ENCODE data around the gene TUBB6. TPM values are rescaled to one million over a fixed set of nuclear protein-coding genes. Genes with fewer than 3 reads are reported as not detected.
A peak's percentile ranks its signal among the peaks of the same experiment; 100 is the strongest.

TUBB6 gene
- total and polyA plus RNA-seq, 2 experiments from 2014 or later = 148 to 329 TPM

GRCh38 chr18:12295389-12296086, 12.5 kb upstream of the TUBB6 start (continued):
- no peak for TF ChIP-seq REST (IDR thresholded peaks at IDR 0.05; ENCODE audit: unreplicated experiment)
- TF ChIP-seq CTCF (conservative IDR thresholded peaks at IDR 0.05; ENCODE audit: low read depth in 2 of 2) = no peak

- peaks cover 4% of the 10 kb centered on the region; the same call in 1 of the 3 replicates for H3K9me3 Mint-ChIP-seq
- Histone ChIP-seq H3K79me2 (replicated peaks; ENCODE audit: insufficient read depth) (no peaks in the 10 kb centered on the region), H3K4me1 (ENCODE audit: insufficient read depth) (peaks cover 8% of the 10 kb centered on the region), H3K36me3 (ENCODE audit: insufficient read depth) (no peaks in the 10 kb centered on the region), H3K9me2 (ENCODE audit: insufficient read depth) (no peaks in the 10 kb centered on the region), H3K4me2 (no peak overlapping the region), H4K20me1 (replicated peaks; ENCODE audit: insufficient read depth) (no peaks in the 10 kb centered on the region), H3K4me3 (no peak overlapping the region), H3K27ac (ENCODE audit: low read depth) (no peak overlapping the region), H3K27me3 (ENCODE audit: insufficient read depth) (no peaks in the 10 kb centered on the region), H3F3A (replicated peaks; ENCODE audit: low read depth) (no peaks in the 10 kb centered on the region; the same call in 1 of the 2 replicates), H2AFZ (peak overlapping the region; percentile 18; the same call in 1 of the 2 replicates)
- no peak for DNase-seq (ENCODE audit: low spot score)
- no peaks in the 10 kb centered on the region for H3K36me3 Mint-ChIP-seq (ENCODE audit: low read depth)
- ATAC-seq = no peak
- no peak overlapping the region for H3K4me3 Mint-ChIP-seq
- H3K27me3 Mint-ChIP-seq (ENCODE audit: insufficient read depth, low read depth, poor library complexity) = peaks cover 10% of the 10 kb centered on the region
- H3K27ac Mint-ChIP-seq = no peak overlapping the region
- peaks cover 8% of the 10 kb centered on the region for H3K4me1 Mint-ChIP-seq
- TF ChIP-seq CTCF (conservative IDR thresholded peaks at IDR 0.05; ENCODE audit: low read depth in 2 of 2) (no peak), REST (IDR thresholded peaks at IDR 0.05; ENCODE audit: unreplicated experiment) (no peak), JUNB (IDR thresholded peaks at IDR 0.05; ENCODE audit: unreplicated experiment) (no peak), EZH2phosphoT487 (IDR thresholded peaks at IDR 0.05; ENCODE audit: unreplicated experiment) (no peak)
Measured at GRCh38 chr18:12296087-12296403, 12.0 kb upstream of the TUBB6 start.
